GM21360 (cell line): ENCODE measurements around the gene CSNK1D.
"Not testable (repeated sequence)": the region's sequence is repeated elsewhere in the genome, so short reads cannot be mapped to it uniquely, and the experiment has no call there.

Source experiments
- ATAC-seq: cut with Tn5 transposase; IDR thresholded peaks from one replicate; pipeline ENCODE4 v1.9.1; 2021; ENCODE audit warnings: mild to moderate bottlenecking, moderate library complexity; ENCODE audit not compliant: unreplicated experiment

The CSNK1D gene

DNA sequence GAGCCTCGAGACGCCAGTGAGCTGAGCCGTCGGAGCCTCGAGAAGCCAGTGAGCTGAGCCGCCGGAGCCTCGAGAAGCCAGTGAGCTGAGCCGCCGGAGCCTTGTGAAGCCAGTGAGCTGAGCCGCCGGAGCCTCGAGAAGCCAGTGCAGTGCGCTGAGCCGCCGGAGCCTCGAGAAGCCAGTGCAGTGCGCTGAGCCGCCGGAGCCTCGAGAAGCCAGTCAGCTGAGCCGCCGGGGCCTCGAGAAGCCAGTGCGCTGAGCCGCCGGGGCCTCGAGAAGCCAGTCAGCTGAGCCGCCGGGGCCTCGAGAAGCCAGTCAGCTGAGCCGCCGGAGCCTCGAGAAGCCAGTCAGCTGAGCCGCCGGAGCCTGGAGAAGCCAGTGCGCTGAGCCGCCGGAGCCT, 19.4 kb downstream of the CSNK1D start:
- ATAC-seq = not testable (repeated sequence)

DNA sequence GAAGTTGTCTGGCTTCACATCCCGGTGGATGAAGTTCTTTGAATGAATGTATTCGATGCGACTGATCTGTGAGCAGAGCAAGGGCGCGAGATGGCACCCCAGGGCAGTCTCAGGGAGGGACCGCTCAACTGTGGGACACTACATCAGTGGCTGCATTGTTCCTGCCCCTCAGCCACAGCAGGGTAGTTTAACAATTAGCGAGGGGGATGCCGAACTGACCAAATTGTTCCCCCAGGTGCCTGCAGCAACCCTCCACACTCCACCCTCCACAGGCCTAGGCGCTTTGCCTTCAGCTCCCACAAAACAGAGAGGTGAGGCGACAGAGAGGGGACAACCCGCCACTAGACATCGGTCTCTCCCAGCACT, 20.3 kb downstream of the CSNK1D start:
- no peak for ATAC-seq

GRCh38 chr17:82252511-82253178, 20.9 kb downstream of the CSNK1D start:
- ATAC-seq = no peak

DNA sequence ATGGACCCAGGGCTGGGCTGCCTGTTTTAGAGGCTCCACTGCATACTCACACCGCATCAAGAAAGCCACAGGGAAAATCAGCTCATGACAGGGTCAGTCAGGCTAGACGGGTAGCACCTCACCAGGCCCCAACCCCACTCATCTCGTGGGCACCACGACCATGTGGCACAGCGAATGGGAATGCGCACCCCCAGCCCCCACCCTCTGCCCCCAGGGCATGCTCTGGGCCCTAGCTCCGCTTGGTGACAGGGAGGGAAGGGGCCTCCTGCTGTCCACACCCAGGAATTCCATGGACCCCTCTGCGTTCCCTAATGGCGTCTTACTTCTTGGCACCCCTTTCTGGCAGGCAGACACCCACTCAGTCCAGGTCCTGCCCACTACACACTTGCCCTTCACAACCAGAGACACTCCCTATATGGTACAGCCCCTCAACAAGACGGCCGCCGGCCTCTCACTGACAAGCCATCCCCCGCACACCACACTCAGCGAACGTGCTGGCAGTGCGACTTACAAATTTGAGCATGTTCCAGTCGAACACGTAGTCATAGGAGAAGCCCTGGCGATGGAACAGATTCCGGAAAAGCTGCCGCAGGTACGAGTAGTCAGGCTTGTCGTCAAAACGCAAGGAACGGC, 22.5 kb downstream of the CSNK1D start:
- ATAC-seq = no peak

DNA sequence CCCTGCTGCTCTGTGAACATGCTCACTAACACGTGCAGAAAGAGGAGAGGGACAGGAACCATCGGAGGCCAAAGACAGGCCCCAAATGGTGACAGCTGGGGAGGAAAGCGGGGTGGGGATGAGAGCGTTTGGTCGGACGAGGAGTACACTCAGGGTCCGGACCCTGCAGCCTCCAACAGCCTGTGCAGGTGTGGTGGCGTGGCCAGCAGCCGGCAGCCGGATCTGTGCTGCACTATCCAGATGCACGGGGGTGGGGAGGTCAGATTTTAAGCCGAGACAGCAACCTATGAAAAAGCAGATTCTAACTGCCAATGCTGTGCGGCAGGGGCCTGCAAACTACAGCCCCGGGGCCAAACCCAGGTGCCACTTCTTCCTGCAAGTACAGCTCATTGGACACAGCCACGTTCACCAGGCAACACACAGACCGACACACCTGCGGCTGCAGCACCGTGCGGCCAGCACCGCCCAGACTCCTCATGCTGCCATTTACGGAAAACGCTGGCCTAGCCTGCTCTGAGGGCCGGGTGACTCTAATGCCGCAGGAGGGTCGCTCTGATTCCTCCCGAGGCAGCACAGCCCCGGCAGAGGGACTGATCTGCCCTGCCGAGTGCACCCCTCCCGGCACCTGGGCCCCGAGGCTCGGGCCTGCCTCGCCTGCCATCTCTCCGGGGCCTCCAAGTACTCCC, 23.5 kb downstream of the CSNK1D start:
- no peak for ATAC-seq

- ATAC-seq = no peak
Observed at GRCh38 chr17:82248815-82249674, 24.5 kb downstream of the CSNK1D start.

- no peak for ATAC-seq
Observed at GRCh38 chr17:82247856-82248671, 25.4 kb downstream of the CSNK1D start.

DNA sequence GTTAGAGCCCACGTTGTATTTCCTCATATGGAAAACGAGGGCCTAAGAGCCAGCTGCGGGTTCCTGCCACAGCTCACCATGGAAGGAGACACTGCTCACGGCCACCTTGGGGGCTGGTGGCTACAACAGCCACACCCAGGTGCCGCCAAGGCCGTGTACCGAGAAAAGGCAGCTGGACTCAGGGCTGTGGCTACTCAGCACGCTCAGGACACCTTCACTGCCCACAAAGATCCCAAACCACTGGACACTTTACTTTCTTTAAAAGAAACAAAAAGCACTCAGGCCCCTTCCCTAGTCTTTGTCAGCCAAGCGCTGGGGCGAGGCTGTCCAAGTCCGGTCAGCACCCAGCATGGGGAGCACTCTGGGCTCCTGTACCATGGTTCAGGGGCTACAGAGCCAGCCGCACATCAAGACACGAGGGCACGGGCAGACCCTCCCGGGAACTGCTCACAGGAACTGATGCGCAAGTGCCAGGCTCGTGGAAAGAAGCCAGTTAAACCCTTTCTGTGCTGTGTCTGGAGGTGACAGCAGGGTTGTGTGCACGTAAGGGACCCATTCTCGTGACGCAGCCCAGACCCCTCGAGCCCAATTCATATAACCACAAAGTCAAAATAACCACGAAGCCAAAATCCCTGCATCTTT, 26.2 kb downstream of the CSNK1D start:
- ATAC-seq = no peak

- no peak for ATAC-seq
Observed at GRCh38 chr17:82246365-82247181, 26.9 kb downstream of the CSNK1D start.

- no peak for ATAC-seq
Observed at GRCh38 chr17:82246040-82246364, 27.5 kb downstream of the CSNK1D start.

- no peak for ATAC-seq
Observed at GRCh38 chr17:82245134-82246039, 28.1 kb downstream of the CSNK1D start.

DNA sequence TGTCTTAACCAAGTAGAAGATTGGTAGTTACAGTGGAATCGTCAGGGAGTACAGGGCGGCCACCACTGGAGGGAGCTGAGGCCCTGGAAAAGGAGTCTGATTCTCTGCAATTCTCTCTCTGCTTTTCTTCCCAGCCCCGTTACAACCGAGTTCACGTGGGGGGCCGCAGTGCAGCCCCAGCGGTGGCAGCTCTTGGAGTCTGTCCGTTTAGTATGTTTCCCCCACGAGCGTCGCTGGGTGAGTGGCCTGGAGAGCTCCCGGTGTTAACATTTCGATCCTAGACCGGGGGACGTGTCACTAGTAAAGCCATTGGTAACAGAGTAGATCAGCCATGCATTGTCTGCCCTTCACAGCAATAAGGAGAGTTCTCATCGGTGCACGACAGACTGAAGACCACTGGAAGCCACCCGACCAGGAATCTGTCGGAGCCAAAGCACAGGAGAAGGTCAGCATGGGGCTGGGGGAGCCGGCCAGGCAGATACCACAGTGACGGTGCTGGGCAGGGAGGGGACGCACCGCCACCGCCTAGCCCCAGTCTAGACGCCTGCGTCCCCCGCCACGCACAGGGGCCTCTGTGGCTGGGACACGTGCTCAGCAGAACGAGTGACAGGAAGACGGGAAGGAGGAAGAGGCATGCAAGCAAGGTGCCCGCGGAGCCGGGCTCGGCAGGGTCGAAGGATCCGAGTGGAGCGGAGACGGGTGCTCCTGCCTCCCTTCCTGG, 28.9 kb downstream of the CSNK1D start:
- no peak for ATAC-seq

DNA sequence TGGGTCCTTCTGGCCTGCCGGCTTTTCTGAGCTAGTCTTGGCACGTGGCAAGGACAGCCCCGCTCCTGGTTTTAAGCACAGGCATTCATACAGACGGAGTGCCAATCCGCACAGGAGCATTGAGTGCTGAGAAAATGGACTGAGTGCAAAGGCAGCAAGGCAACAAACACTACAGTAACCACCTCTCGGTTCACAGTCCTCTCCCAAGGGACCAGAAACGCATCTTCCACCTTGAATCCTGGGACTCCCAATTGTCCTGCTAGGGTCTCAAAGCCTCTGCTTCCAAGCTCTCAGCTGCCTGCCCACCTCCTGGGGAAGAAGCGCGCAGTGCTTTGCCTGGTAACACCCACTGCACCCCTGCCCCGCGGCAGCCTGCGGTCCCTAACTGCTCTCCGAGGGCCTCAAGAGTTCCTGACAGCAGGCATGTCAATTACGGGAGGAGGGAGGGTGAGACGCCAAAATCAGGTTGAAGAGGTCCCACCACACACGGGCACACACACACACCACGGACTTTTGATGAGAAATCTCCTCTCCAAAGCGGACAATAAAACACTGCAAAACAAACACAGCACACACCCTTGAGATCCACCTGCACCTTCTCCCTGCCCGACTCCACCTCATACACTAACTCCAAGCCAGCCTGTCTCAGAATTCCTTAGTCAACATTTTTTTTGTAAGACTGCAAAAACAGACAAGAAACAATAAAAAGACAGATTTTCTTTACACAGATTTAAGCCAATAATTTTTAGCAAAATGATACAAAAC, 29.7 kb downstream of the CSNK1D start:
- no peak for ATAC-seq

DNA sequence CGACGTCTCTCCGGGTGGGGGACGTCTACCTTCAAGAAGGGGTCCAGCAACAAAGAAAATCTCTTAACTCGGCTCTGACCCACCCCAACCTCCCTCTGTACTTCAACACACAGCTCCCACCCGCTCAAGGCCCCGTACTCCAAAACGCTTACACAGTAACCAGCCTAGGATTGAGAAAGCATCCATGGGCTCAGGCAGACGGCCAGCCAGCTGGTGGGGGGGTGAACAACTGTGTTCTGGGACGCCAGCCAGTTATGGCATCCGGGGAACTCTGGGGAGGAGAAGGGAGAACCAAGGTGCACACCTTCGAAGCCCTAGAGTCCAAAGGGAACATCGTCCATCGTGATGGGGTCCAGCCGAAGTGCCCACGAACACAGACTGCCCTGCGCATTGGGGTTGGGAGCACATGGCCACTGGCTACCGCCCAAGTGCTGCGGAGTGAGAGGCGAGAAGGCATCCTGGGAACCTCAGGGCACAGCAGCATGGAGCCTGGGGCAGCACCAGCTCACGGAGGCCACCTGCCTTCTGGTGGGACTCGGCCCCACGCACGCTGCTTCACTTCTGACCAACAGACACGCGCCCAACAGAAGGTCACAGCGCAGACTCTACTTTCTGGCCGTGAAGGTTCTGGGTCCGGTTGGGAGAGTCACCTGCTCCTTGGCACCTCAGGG, 30.4 kb downstream of the CSNK1D start:
- ATAC-seq = no peak

DNA sequence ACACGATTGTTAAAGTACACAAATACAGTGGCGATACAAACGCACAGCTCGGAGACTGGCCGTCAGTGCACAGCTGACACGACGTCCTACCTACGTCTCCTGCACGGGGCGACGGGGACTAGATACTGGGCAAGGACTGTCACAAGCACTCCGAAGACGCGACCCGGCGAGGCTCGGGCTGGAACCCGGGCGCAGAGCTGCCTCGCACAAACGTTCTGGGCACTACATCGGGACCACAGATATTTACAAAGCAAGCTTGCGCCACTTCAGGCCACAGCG, 30.9 kb downstream of the CSNK1D start:
- no peak for ATAC-seq

- no peak for ATAC-seq
Observed at GRCh38 chr17:82241926-82242697, 31.4 kb downstream of the CSNK1D start.
